H7 (cell line): ENCODE data around the gene GFRA3. TPM values are rescaled to one million over a fixed set of nuclear protein-coding genes. Genes with fewer than 3 reads are reported as not detected.
"Not testable (repeated sequence)": the region's sequence is repeated elsewhere in the genome, so short reads cannot be mapped to it uniquely, and the experiment has no call there.

Experiments
- DNase-seq: peaks from one replicate; pipeline ENCODE4 v3.0.0; 2012
- H3K27me3 ChIP-seq: 2 replicates; pipeline ENCODE4 v1.6.0; 2011; ENCODE audit warnings: mild to moderate bottlenecking, low read length; ENCODE audit not compliant: control insufficient read depth, insufficient read depth
- H3K36me3 ChIP-seq: replicated peaks from 2 replicates; pipeline ENCODE4 v1.5.1; 2011; ENCODE audit warnings: low read length; ENCODE audit not compliant: control insufficient read depth, insufficient read depth
- H3K4me3 ChIP-seq: 2 replicates; pipeline ENCODE4 v1.5.1; 2011; ENCODE audit warnings: low read depth, mild to moderate bottlenecking, control low read depth, low read length, moderate library complexity; ENCODE audit not compliant: insufficient read depth
- total RNA-seq: library from RNA; depleted of rRNA; stranded (reverse); fragments of >200 nt; shearing (Covaris generic); gene quantifications from 2 replicates; pipeline ENCODE4 v1.2.3, GENCODE V29; 2014

GFRA3 gene
- total RNA-seq, 1 experiment from 2014 or later: 0.45 TPM

- H3K36me3 ChIP-seq: no peaks in the 10 kb centered on the region
- no peak overlapping the region for H3K4me3 ChIP-seq
- no peak for DNase-seq
- peaks cover 30% of the 10 kb centered on the region for H3K27me3 ChIP-seq
Observed at GRCh38 chr5:138272681-138273080, 1.7 kb downstream of the GFRA3 start.

GRCh38 chr5:138271281-138271680 lies 3.1 kb downstream of the GFRA3 start:
- Histone ChIP-seq H3K36me3 (no peaks in the 10 kb centered on the region), H3K27me3 (peaks cover 30% of the 10 kb centered on the region), H3K4me3 (no peak overlapping the region)
- no peak for DNase-seq

- no peak for DNase-seq
- Histone ChIP-seq H3K27me3 (no peaks in the 10 kb centered on the region), H3K36me3 (no peaks in the 10 kb centered on the region), H3K4me3 (no peak overlapping the region)
Observed at GRCh38 chr5:138264183-138264582, 10.2 kb downstream of the GFRA3 start.

GRCh38 chr5:138263581-138263980 lies 10.8 kb downstream of the GFRA3 start:
- no peaks in the 10 kb centered on the region for H3K27me3 ChIP-seq
- H3K36me3 ChIP-seq: no peaks in the 10 kb centered on the region
- no peak for DNase-seq
- no peak overlapping the region for H3K4me3 ChIP-seq

- H3K36me3 ChIP-seq: no peaks in the 10 kb centered on the region
- no peak overlapping the region for H3K4me3 ChIP-seq
- H3K27me3 ChIP-seq: no peaks in the 10 kb centered on the region
- DNase-seq: no peak
Observed at GRCh38 chr5:138258704-138259292, 15.6 kb downstream of the GFRA3 start.

- Histone ChIP-seq H3K27me3 (no peaks in the 10 kb centered on the region; the same call in 1 of the 2 replicates), H3K4me3 (no peak overlapping the region), H3K36me3 (no peaks in the 10 kb centered on the region)
- peak; percentile 42 for DNase-seq
Observed at GRCh38 chr5:138257583-138257982, 16.8 kb downstream of the GFRA3 start.

- no peak for DNase-seq
- Histone ChIP-seq H3K27me3 (no peaks in the 10 kb centered on the region; the same call in 1 of the 2 replicates), H3K4me3 (no peak overlapping the region), H3K36me3 (no peaks in the 10 kb centered on the region)
Observed at GRCh38 chr5:138252944-138253343, 21.5 kb downstream of the GFRA3 start.

GRCh38 chr5:138247800-138248199 lies 26.6 kb downstream of the GFRA3 start:
- not testable (repeated sequence) for H3K36me3 ChIP-seq, DNase-seq, H3K27me3 ChIP-seq, H3K4me3 ChIP-seq

- peaks cover 14% of the 10 kb centered on the region for H3K27me3 ChIP-seq
- H3K36me3 ChIP-seq: no peaks in the 10 kb centered on the region
Observed at GRCh38 chr5:138246822-138247221, 27.6 kb downstream of the GFRA3 start.

GRCh38 chr5:138246334-138246733 lies 28.1 kb downstream of the GFRA3 start:
- no peak for DNase-seq
- Histone ChIP-seq H3K4me3 (no peak overlapping the region), H3K27me3 (peaks cover 19% of the 10 kb centered on the region), H3K36me3 (no peaks in the 10 kb centered on the region)

More at GRCh38 chr5:138246822-138247221, 27.6 kb downstream of the GFRA3 start:
- no peak for DNase-seq
- no peak overlapping the region for H3K4me3 ChIP-seq

- H3K4me3 ChIP-seq: no peak overlapping the region
- H3K36me3 ChIP-seq: no peaks in the 10 kb centered on the region
- peak; percentile 67 for DNase-seq
- peaks cover 25% of the 10 kb centered on the region for H3K27me3 ChIP-seq
Observed at GRCh38 chr5:138245717-138246116, 28.7 kb downstream of the GFRA3 start.

GRCh38 chr5:138243794-138244193 lies 30.6 kb downstream of the GFRA3 start:
- no peak for DNase-seq
- peaks cover 28% of the 10 kb centered on the region for H3K27me3 ChIP-seq
- H3K4me3 ChIP-seq: no peak overlapping the region
- H3K36me3 ChIP-seq: no peaks in the 10 kb centered on the region

- peaks cover 28% of the 10 kb centered on the region for H3K27me3 ChIP-seq
- peak overlapping the region; percentile 48 for H3K4me3 ChIP-seq
- H3K36me3 ChIP-seq: no peaks in the 10 kb centered on the region
- peak; percentile 91 for DNase-seq
Observed at GRCh38 chr5:138241688-138242571, 32.5 kb downstream of the GFRA3 start.

GRCh38 chr5:138240650-138241385 lies 33.6 kb downstream of the GFRA3 start:
- H3K4me3 ChIP-seq: no peak overlapping the region
- H3K27me3 ChIP-seq: peaks cover 28% of the 10 kb centered on the region
- DNase-seq: no peak
- no peaks in the 10 kb centered on the region for H3K36me3 ChIP-seq
